GM21825 (cell line): ENCODE measurements around the gene SCUBE1.

Experiments
- ATAC-seq: cut with Tn5 transposase; IDR thresholded peaks from one replicate; pipeline ENCODE4 v1.9.1; 2021; ENCODE audit warnings: mild to moderate bottlenecking, moderate library complexity; ENCODE audit not compliant: unreplicated experiment

The SCUBE1 gene

DNA sequence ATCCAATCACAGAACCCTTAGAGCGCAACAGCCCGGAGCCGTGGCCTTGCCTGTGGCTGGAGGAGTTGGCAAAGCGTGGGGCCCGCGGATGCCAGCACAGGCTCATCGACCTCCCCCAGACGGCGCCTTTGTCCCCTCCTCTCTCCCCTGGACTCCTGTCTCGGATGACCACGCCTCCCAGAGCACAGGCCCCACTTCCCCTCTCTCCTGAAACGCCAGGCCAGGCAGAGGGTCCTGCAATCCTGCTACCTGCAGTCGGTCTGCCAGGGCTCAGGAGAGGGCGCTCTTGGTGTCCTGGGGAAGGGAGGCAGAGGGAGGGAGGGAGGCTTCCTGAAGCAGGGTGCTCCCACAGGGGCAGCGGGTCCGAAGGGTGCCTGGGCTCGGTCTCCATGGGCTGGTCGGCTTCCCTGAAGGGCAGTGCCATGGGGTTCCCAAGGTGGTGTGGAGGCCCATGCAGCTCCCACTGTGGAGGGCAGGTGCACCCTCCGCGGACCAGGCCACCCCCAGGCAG is 139.6 kb downstream of the SCUBE1 start:
- ATAC-seq: no peak

DNA sequence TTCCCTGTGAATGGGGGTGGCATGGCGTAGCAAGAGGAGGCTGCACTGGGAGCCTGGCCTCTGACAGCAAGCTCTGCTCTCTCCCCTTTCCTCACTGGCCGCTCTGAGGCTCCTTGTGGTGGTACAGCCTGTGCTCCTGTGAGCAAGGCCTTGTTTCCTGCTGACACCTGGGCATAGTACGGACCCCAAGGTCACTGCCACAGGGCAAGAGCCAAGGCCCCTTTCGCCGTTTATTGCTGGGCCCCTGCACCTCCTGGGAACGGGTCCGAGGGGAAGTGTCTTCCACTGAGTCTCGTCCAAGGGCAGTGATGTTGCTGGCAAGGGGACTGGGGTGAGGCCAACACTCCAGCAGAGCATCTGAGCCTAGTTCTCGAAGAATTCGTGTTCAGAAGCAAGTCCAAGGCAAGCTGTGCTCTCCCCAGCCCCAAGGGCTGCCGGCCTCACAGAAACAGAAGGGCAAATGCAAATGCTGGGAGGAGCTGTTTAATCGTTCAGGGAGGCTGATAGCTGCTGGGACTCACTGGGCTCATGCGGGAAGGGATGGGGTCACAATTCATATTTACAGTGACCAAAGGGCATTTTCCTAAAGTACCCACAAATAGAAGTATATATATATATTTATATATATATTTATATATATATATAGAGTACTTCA is 140.3 kb downstream of the SCUBE1 start:
- ATAC-seq: no peak

GRCh38 chr22:43202326-43202725 is 140.8 kb downstream of the SCUBE1 start:
- ATAC-seq: no peak

DNA sequence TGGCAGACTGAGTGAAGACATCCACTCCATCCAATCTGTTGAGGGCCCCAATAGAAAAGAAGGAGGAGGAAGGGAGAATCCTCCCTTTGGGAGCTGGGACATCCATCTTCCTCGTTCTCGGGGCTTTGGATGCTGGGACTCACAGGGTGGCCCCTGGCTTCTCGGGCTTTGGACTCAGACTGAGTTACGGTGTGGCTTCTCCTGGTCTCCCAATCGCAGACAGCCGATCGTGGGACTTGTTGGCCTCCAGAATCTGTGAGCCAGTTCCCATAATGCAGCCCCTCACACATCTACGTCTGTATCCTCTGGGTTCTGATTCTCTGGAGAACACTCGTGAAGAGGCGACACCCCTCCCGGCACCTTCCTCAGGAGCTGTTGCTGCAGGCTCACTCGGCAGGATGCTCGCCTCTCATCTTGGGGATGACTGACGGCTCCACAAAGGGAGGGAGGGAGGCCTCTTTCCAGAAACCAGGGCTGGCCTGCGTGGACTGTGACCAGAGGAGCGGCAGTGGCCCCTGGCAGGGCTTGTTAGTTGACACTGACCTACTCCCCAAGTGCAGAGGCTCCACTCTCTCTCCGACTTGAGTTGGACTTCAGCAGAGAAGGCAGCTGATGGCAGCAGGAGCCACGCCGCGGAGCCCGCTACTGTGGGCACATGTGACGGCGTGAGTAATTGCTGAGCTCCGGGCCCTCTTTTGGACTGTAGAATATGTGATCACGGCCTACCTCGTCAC is 141.5 kb downstream of the SCUBE1 start:
- no peak for ATAC-seq

GRCh38 chr22:43200555-43200954 is 142.6 kb downstream of the SCUBE1 start:
- ATAC-seq: no peak

DNA sequence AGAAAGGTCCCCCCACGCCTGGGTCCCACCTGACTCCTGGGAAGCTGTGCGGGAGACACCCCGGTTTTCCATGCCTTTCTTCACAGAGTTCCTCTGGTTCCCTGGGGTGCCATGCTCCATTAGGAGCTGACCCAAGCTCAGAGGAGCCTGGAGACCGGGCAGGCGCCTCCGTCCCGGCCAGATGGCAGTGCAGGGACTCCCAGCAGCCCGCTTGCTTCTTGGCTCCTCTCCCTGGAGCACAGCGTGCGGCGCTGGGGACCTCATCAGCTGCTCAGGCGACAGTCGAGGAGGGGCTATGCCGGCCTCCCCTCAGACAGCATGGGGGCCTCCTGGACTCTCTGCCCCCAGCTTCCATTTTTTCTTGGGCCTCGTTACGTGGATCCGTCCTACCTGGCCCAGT is 143.1 kb downstream of the SCUBE1 start:
- no peak for ATAC-seq

DNA sequence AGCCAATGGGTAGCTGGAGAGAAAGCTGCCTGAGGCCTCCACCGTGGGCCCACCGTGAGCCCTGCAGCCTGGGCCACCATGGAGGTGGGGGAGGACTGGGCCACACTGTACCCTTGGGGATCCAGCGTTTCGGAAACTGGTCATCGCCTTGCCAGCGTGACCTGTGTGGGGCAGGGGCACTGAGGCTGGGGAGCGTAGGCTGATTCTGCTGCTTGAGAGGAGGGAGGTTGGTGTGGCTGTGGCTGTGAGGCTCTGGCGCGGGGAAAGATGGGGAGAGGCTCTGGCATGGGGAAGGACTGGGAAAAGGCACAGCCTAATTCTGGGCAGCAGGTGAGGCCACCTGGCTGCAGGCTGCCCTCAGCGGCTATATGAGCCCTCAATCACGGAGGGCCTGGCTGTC is 143.6 kb downstream of the SCUBE1 start:
- ATAC-seq: no peak

DNA sequence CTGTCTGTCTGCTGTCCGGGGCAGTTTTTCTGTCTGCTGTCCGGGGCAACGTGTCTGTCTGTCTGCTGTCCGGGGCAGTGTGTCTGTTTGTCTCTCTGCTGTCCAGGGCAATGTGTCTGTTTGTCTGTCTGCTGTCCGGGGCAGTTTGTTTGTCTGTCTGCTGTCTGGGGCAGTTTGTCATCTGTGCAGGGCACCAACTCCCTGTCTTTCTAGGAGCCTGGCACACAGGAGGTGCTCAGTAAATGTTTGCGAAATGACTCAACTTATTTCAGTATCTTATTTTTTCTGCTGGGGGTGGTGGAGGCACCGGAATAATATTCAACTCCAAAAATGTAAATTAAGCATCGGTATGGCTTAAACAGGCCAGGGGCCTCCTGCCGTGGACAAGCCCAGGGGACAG is 144.2 kb downstream of the SCUBE1 start:
- ATAC-seq: no peak

- no peak for ATAC-seq
Observed at GRCh38 chr22:43198126-43198525, 145.0 kb downstream of the SCUBE1 start.

- no peak for ATAC-seq
Observed at GRCh38 chr22:43197271-43197941, 145.8 kb downstream of the SCUBE1 start.

- ATAC-seq: no peak
Observed at GRCh38 chr22:43191831-43192230, 151.3 kb downstream of the SCUBE1 start.

- ATAC-seq: no peak
Observed at GRCh38 chr22:43188829-43189545, 154.2 kb downstream of the SCUBE1 start.

GRCh38 chr22:43187171-43188099 is 155.7 kb downstream of the SCUBE1 start:
- peak; percentile 72 for ATAC-seq

GRCh38 chr22:43186272-43187170 is 156.7 kb downstream of the SCUBE1 start, which contains the start of gene TTLL12:
Gene TTLL12, minus strand, starts transcription at chr22:43187134. Its CDS starts 65 bp downstream, at chr22:43187069.
- peak; percentile 46 for ATAC-seq

GRCh38 chr22:43185860-43186261 is 157.3 kb downstream of the SCUBE1 start:
- no peak for ATAC-seq

DNA sequence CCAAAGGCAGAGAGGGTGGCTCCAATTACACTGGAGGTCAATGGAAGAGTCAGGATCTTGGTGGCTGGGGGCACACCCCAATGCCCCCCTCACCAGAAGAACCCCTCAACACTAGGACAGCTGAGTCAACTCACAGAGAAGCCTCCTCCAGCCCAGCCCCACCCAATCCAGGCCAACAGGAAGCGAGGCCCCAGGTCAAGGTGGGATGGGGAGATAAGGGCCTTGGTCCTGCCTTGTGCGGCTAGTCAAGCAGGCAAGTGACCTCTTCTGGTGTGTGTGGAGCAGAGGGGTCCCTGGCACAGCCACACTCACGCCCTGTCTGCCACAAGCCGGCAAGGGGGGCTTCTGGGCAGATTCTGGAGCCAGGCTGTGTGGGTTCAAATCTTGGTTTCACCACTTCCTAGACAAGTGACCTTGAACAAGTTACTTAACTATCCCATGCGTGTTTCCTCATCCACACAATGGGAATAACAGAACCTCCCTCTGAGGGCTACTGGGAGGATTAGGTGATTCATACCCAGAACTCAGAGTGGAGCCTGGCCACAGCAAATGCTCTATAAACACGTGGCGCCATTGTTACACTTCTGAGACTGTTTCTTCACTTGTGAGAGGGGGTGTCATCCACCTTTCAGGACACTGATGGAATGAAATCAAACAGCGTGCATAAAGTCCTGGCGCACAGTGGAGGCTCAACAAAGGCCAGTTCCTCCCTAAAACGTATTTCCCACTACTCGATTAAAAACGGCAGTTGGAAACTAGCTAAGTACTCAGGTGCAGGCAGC is 159.5 kb downstream of the SCUBE1 start:
- no peak for ATAC-seq

GRCh38 chr22:43182726-43183125 is 160.4 kb downstream of the SCUBE1 start:
- ATAC-seq: no peak

DNA sequence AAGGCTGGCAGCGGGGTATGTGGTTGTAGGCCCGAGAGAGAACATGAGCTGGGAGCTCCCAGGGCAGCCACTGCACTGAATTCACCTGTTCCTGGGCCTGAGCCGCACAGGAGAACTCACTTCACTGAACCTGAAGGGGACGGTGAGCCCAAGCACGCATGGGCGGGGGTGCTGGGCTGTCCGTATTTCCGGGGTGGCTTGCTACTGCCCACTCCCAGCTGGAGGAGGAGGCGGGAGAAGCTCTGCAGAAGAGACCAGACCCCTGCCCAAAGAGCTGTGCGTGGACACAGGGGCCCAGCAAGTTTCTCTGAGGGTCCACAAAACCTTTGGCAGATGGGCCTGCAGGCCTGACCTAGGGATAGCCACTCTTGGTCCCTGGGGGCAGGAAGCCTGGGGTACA is 161.1 kb downstream of the SCUBE1 start:
- no peak for ATAC-seq
